OCI-LY7 (cell line): ENCODE measurements around the gene SMURF1.

Experiments
- EZH2phosphoT487 ChIP-seq: fragments of 200-600 bp; sonication (generic); IDR thresholded peaks from 2 replicates; pipeline ENCODE4 v1.6.1; 2018; ENCODE audit warnings: low read depth, borderline replicate concordance, mild to moderate bottlenecking, mixed run types, antibody characterized with exemption, low read length, moderate library complexity, mixed read lengths
- TF ChIP-seq, protein P1 (sequence below): fragments of 200-600 bp; sonication (generic); conservative IDR thresholded peaks from 2 replicates; pipeline ENCODE4 v1.5.1; 2014; ENCODE audit warnings: mild to moderate bottlenecking, antibody characterized with exemption, low read length, moderate library complexity, mixed read lengths

DNA sequence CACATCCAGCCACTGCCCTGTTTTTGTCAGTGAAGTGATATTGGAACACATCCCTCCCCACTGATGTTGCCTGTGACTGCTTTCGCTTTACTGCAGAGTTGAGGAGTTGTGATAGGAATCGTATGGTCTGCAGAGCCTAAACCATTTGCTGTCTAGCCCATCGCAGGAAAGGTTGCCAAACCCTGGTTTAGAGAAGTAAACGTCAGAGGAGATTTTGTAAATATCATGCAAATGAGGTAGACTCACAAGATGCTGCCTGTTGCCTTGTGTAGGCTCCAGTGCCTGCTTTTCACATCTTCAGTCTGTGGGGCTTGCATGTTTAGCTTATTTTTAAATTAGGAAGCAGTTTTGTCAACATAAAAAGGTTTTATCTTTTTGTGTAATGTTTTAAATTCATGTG lies 158.5 kb downstream of the SMURF1 start:
- TF ChIP-seq, protein P1, sequence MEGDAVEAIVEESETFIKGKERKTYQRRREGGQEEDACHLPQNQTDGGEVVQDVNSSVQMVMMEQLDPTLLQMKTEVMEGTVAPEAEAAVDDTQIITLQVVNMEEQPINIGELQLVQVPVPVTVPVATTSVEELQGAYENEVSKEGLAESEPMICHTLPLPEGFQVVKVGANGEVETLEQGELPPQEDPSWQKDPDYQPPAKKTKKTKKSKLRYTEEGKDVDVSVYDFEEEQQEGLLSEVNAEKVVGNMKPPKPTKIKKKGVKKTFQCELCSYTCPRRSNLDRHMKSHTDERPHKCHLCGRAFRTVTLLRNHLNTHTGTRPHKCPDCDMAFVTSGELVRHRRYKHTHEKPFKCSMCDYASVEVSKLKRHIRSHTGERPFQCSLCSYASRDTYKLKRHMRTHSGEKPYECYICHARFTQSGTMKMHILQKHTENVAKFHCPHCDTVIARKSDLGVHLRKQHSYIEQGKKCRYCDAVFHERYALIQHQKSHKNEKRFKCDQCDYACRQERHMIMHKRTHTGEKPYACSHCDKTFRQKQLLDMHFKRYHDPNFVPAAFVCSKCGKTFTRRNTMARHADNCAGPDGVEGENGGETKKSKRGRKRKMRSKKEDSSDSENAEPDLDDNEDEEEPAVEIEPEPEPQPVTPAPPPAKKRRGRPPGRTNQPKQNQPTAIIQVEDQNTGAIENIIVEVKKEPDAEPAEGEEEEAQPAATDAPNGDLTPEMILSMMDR = no peak
- TF ChIP-seq EZH2phosphoT487 = no peak
